IMR-90 (cell line): Measurements from ENCODE around the gene INMT. TPM values are rescaled to one million over a fixed set of nuclear protein-coding genes. Genes with fewer than 3 reads are reported as not detected.

ENCODE experiments used
- ATAC-seq: fragments of 200-7000 bp; cut with Tn5 transposase; 2 replicates; pipeline ENCODE4 v1.9.1; 2020; ENCODE audit warnings: low read depth, mild to moderate bottlenecking, moderate library complexity
- BruUV-seq: library from RNA; stranded (reverse); fragments of 400-500 nt; replicated peaks from 2 replicates; lab custom pipeline; 2021; lab: Mats Ljungman, UMichigan
- CTCF ChIA-PET: fragments of 300-600 bp; formaldehyde crosslinking; extraction: SDS; loops from one replicate; lab custom pipeline; 2021; ENCODE audit warnings: antibody characterized with exemption; lab: Yijun Ruan, JAX
- POLR2A ChIA-PET: fragments of 300-600 bp; sonication (Branson Sonifier 250); formaldehyde crosslinking; loops from one replicate; lab custom pipeline; 2022; ENCODE audit warnings: antibody characterized with exemption; ENCODE audit not compliant: unreplicated experiment; lab: Charles Lee
- DNase-seq: peaks from one replicate; pipeline ENCODE4 v3.0.0; 2013
- H2AFZ ChIP-seq: replicated peaks from 2 replicates; pipeline ENCODE3; 2013; ENCODE audit warnings: low read length, mild to moderate bottlenecking; ENCODE audit not compliant: poor library complexity
- H2AK5ac ChIP-seq: 2 replicates; pipeline ENCODE4 v1.6.1; 2013; ENCODE audit warnings: low read depth, low read length, inconsistent platforms
- H2AK9ac ChIP-seq: replicated peaks from 2 replicates; pipeline ENCODE3; 2013; ENCODE audit warnings: mild to moderate bottlenecking, low read depth, low read length, moderate library complexity; ENCODE audit not compliant: poor library complexity
- H2BK120ac ChIP-seq: 2 replicates; pipeline ENCODE4 v1.6.1; 2013; ENCODE audit warnings: low read depth, low read length, inconsistent platforms
- H2BK15ac ChIP-seq: 3 replicates; pipeline ENCODE4 v1.6.1; 2013; ENCODE audit warnings: low read depth, low read length, inconsistent platforms
- H2BK20ac ChIP-seq: 2 replicates; pipeline ENCODE4 v1.6.1; 2013; ENCODE audit warnings: low read depth, mild to moderate bottlenecking, inconsistent platforms, low read length, moderate library complexity
- H2BK5ac ChIP-seq: 2 replicates; pipeline ENCODE4 v1.6.1; 2013; ENCODE audit warnings: mild to moderate bottlenecking, low read depth, low read length, inconsistent platforms; ENCODE audit not compliant: poor library complexity, severe bottlenecking
- H3K14ac ChIP-seq: replicated peaks from 2 replicates; pipeline ENCODE4 v1.6.1; 2013; ENCODE audit warnings: low read depth, low read length, inconsistent platforms
- H3K18ac ChIP-seq: 2 replicates; pipeline ENCODE4 v1.6.1; 2013; ENCODE audit warnings: low read depth, low read length, control low read depth
- H3K23ac ChIP-seq: 2 replicates; pipeline ENCODE4 v1.6.1; 2013; ENCODE audit warnings: low read depth, low read length, inconsistent platforms
- H3K27ac ChIP-seq: 2 replicates; pipeline ENCODE4 v1.5.1; 2013; ENCODE audit warnings: mild to moderate bottlenecking, control low read depth, low read length; ENCODE audit not compliant: insufficient read depth
- H3K27me3 ChIP-seq: 2 replicates; pipeline ENCODE4 v1.6.1; 2013; ENCODE audit warnings: low read length; ENCODE audit not compliant: control insufficient read depth, insufficient read depth
- H3K36me3 ChIP-seq: 2 replicates; pipeline ENCODE4 v1.6.1; 2013; ENCODE audit warnings: low read length, mixed read lengths; ENCODE audit not compliant: control insufficient read depth, insufficient read depth
- H3K4ac ChIP-seq: 2 replicates; pipeline ENCODE4 v1.6.1; 2013; ENCODE audit warnings: low read depth, low read length, inconsistent platforms
- H3K4me1 ChIP-seq: 2 replicates; pipeline ENCODE4 v1.6.1; 2013; ENCODE audit warnings: low read length, mixed read lengths; ENCODE audit not compliant: control insufficient read depth, insufficient read depth
- H3K4me2 ChIP-seq: 2 replicates; pipeline ENCODE4 v1.6.1; 2013; ENCODE audit warnings: low read depth, mild to moderate bottlenecking, control low read depth, low read length, moderate library complexity
- H3K4me3 ChIP-seq: 2 replicates; pipeline ENCODE4 v1.5.1; 2013; ENCODE audit warnings: low read depth, mild to moderate bottlenecking, control low read depth, low read length, moderate library complexity; ENCODE audit not compliant: insufficient read depth
- H3K56ac ChIP-seq: 2 replicates; pipeline ENCODE4 v1.6.1; 2013; ENCODE audit warnings: low read length, inconsistent platforms; ENCODE audit not compliant: insufficient read depth; ENCODE audit errors: extremely low read depth
- H3K79me1 ChIP-seq, 2 experiments: 2 replicates each; pipeline ENCODE4 v1.6.1; 2013; ENCODE audit warnings: low read length in 2 of 2, inconsistent platforms in 1 of 2, low read depth in 1 of 2
- H3K9ac ChIP-seq: 2 replicates; pipeline ENCODE4 v1.6.1; 2013; ENCODE audit warnings: low read depth, low read length, control low read depth
- H3K9me1 ChIP-seq: 2 replicates; pipeline ENCODE4 v1.6.1; 2013; ENCODE audit warnings: low read length, inconsistent platforms; ENCODE audit not compliant: insufficient read depth
- H3K9me3 ChIP-seq: 2 replicates; pipeline ENCODE4 v1.6.1; 2013; ENCODE audit warnings: low read length; ENCODE audit not compliant: control insufficient read depth, insufficient read depth
- H4K20me1 ChIP-seq: 2 replicates; pipeline ENCODE4 v1.6.1; 2013; ENCODE audit warnings: low read length, inconsistent platforms; ENCODE audit not compliant: insufficient read depth
- H4K5ac ChIP-seq: 2 replicates; pipeline ENCODE4 v1.6.1; 2013; ENCODE audit warnings: mild to moderate bottlenecking, low read depth, low read length, control low read depth
- H4K8ac ChIP-seq, 2 experiments: 2 replicates each; pipeline ENCODE4 v1.6.1; 2013; ENCODE audit warnings: low read depth in 2 of 2, low read length in 2 of 2, control low read depth in 1 of 2, inconsistent platforms in 1 of 2
- H4K91ac ChIP-seq: 2 replicates; pipeline ENCODE4 v1.6.1; 2013; ENCODE audit warnings: low read depth, low read length, inconsistent platforms; ENCODE audit not compliant: insufficient read depth
- BHLHE40 ChIP-seq: fragments of 150-350 bp; IDR thresholded peaks from 2 replicates; pipeline ENCODE4 v1.6.1; 2016; ENCODE audit warnings: mild to moderate bottlenecking, low read depth, low read length
- CEBPB ChIP-seq: IDR thresholded peaks from 2 replicates; pipeline ENCODE4 v1.6.1; 2012; ENCODE audit warnings: low read depth, low read length, improper control_type of control experiment
- FOS ChIP-seq: fragments of 150-350 bp; IDR thresholded peaks from 2 replicates; pipeline ENCODE4 v1.6.1; 2016; ENCODE audit warnings: low read depth, low read length
- MAFK ChIP-seq: IDR thresholded peaks from 2 replicates; pipeline ENCODE4 v1.6.1; 2012; ENCODE audit warnings: low read depth, low read length, improper control_type of control experiment
- MAZ ChIP-seq: IDR thresholded peaks from 2 replicates; pipeline ENCODE4 v1.6.1; 2012; ENCODE audit warnings: low read depth, mild to moderate bottlenecking, low read length, improper control_type of control experiment, moderate library complexity, borderline replicate concordance
- MXI1 ChIP-seq: IDR thresholded peaks from 2 replicates; pipeline ENCODE4 v1.6.1; 2012; ENCODE audit warnings: low read depth, mild to moderate bottlenecking, low read length, moderate library complexity, borderline replicate concordance
- NFE2L2 ChIP-seq: fragments of 150-350 bp; IDR thresholded peaks from 2 replicates; pipeline ENCODE4 v1.6.1; 2016; ENCODE audit warnings: low read depth, mild to moderate bottlenecking, low read length
- POLR2A ChIP-seq: IDR thresholded peaks from 2 replicates; pipeline ENCODE4 v1.6.1; 2012; ENCODE audit warnings: mild to moderate bottlenecking, low read depth, low read length
- RAD21 ChIP-seq: IDR thresholded peaks from 2 replicates; pipeline ENCODE4 v1.6.1; 2012; ENCODE audit warnings: low read length, improper control_type of control experiment
- RCOR1 ChIP-seq: IDR thresholded peaks from 2 replicates; pipeline ENCODE4 v1.6.1; 2012; ENCODE audit warnings: mild to moderate bottlenecking, low read length, improper control_type of control experiment; ENCODE audit not compliant: insufficient replicate concordance
- RFX5 ChIP-seq: IDR thresholded peaks from 2 replicates; pipeline ENCODE4 v1.8.0; 2012; ENCODE audit warnings: low read depth, mild to moderate bottlenecking, low read length, moderate library complexity
- SMC3 ChIP-seq: fragments of 150-350 bp; IDR thresholded peaks from 2 replicates; pipeline ENCODE4 v1.6.1; 2016; ENCODE audit warnings: low read depth, mild to moderate bottlenecking, antibody characterized with exemption, low read length, moderate library complexity
- WGBS, 2 experiments: methylation state at CpG; one replicate each; pipeline versions ENCODE4 v1.1.5 to v1.1.7; 2013; ENCODE audit warnings: missing lambda C conversion rate in 2 of 2; ENCODE audit not compliant: insufficient read length in 1 of 2; ENCODE audit errors: extremely low coverage in 2 of 2; 5-methylcytosine and 5-hydroxymethylcytosine counted together
- dilution Hi-C: fragments of 300-500 bp; cut with HindIII; formaldehyde crosslinking; loops from one replicate; pipeline ENCODE4 v1.14.3; 2018; ENCODE audit warnings: low sequenced_read_pairs; ENCODE audit not compliant: unreplicated experiment
- in situ Hi-C: fragments of 300-500 bp; cut with MboI; formaldehyde crosslinking; loops from 3 replicates; pipeline ENCODE4 v1.14.3; 2019; ENCODE audit warnings: low sequenced_read_pairs, inconsistent platforms, mixed read lengths
- intact Hi-C: fragments of 100-400 bp; cut with micrococcal nuclease; formaldehyde crosslinking; loops from 2 replicates; pipeline ENCODE4 v1.10.0; 2022
- polyA plus RNA-seq, 3 experiments: library from polyadenylated mRNA; depleted of rRNA; stranded (reverse); fragments of >200 nt; gene quantifications; 2 replicates each; pipeline ENCODE4 v1.2.3, GENCODE V29; 2012; ENCODE audit warnings: low replicate concordance in 1 of 3
- total RNA-seq: library from RNA; depleted of rRNA; stranded (reverse); fragments of >200 nt; gene quantifications from 2 replicates; pipeline ENCODE4 v1.2.3, GENCODE V29; 2012
- TF ChIP-seq, protein P1 (sequence below): conservative IDR thresholded peaks from 2 replicates; pipeline ENCODE4 v1.5.1; 2012; ENCODE audit warnings: mild to moderate bottlenecking, low read depth, low read length, improper control_type of control experiment
- TF ChIP-seq, protein P2 (sequence below): fragments of 150-350 bp; IDR thresholded peaks from 2 replicates; pipeline ENCODE4 v1.6.1; 2017; ENCODE audit warnings: mild to moderate bottlenecking, antibody characterized with exemption, low read length, low read depth
- TF ChIP-seq, protein P3 (sequence below): fragments of 150-350 bp; IDR thresholded peaks from 2 replicates; pipeline ENCODE4 v1.6.1; 2016; ENCODE audit warnings: low read depth, mild to moderate bottlenecking, low read length, moderate library complexity, borderline replicate concordance

Gene INMT
- total and polyA plus RNA-seq, 2 of the 4 experiments (the other 2 are of a cell fraction) = 0.39 to 2.2 TPM

DNA sequence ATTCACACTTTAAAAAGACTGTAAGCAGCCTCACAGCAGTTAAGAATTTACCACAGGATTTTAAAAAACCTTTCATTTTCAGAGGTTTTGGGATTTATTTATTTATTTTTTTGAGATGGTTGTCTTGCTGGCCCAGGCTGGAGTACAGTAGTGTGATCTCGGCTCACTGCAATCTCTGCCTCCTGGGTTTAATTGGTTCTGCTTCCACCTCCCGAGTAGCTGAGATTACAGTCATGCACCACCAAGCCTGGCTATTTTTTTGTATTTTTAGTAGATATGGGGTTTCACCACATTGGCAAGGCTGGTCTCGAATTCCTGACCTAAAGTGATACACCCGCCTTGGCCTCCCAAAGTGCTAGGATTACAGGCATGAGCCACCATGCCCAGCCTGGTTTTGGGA lies 38.4 kb downstream of the INMT start:
- Histone ChIP-seq H4K5ac (no peak overlapping the region), H4K8ac (no peak overlapping the region), H4K20me1 (no peaks in the 10 kb centered on the region), H3K27ac (no peak overlapping the region), H3K14ac (no peak overlapping the region), H2AFZ (no peak overlapping the region), H2BK5ac (no peak overlapping the region), H3K9me1 (peaks cover 26% of the 10 kb centered on the region), H2BK20ac (no peak overlapping the region), H3K56ac (no peak overlapping the region), H3K4ac (0 out of 2 replicates have a peak overlapping the region, but pooled peaks have one; percentile 12), H4K91ac (no peak overlapping the region), H2AK5ac (0 out of 2 replicates have a peak overlapping the region, but pooled peaks have one; percentile 44), H3K9me3 (no peaks in the 10 kb centered on the region), H3K23ac (no peak overlapping the region), H2AK9ac (no peak overlapping the region), H3K27me3 (no peaks in the 10 kb centered on the region), H3K79me1 (peaks cover 0 to 14% of the 10 kb centered on the region in 2 experiments; a peak in 2 of 4 replicates), H3K18ac (no peak overlapping the region), H3K4me3 (no peak overlapping the region), H2BK120ac (peak overlapping the region; percentile 25), H3K9ac (no peak overlapping the region), H3K4me1 (peaks cover 12% of the 10 kb centered on the region), H3K36me3 (peaks cover 9% of the 10 kb centered on the region), H3K4me2 (no peak overlapping the region), H2BK15ac (no peak overlapping the region)
- BruUV-seq = no TSS peak
- intact Hi-C loops = no loop called here
- no peak for TF ChIP-seq POLR2A
- TF ChIP-seq MXI1 = no peak
- TF ChIP-seq, protein P1, sequence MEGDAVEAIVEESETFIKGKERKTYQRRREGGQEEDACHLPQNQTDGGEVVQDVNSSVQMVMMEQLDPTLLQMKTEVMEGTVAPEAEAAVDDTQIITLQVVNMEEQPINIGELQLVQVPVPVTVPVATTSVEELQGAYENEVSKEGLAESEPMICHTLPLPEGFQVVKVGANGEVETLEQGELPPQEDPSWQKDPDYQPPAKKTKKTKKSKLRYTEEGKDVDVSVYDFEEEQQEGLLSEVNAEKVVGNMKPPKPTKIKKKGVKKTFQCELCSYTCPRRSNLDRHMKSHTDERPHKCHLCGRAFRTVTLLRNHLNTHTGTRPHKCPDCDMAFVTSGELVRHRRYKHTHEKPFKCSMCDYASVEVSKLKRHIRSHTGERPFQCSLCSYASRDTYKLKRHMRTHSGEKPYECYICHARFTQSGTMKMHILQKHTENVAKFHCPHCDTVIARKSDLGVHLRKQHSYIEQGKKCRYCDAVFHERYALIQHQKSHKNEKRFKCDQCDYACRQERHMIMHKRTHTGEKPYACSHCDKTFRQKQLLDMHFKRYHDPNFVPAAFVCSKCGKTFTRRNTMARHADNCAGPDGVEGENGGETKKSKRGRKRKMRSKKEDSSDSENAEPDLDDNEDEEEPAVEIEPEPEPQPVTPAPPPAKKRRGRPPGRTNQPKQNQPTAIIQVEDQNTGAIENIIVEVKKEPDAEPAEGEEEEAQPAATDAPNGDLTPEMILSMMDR = no peak
- TF ChIP-seq FOS = no peak
- TF ChIP-seq RCOR1 = no peak
- TF ChIP-seq BHLHE40 = no peak
- no peak for TF ChIP-seq MAFK
- no peak for TF ChIP-seq RFX5
- no peak for TF ChIP-seq RAD21
- TF ChIP-seq NFE2L2 = no peak
- TF ChIP-seq SMC3 = no peak
- TF ChIP-seq MAZ = no peak
- TF ChIP-seq, protein P2, sequence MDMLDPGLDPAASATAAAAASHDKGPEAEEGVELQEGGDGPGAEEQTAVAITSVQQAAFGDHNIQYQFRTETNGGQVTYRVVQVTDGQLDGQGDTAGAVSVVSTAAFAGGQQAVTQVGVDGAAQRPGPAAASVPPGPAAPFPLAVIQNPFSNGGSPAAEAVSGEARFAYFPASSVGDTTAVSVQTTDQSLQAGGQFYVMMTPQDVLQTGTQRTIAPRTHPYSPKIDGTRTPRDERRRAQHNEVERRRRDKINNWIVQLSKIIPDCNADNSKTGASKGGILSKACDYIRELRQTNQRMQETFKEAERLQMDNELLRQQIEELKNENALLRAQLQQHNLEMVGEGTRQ = no peak
- TF ChIP-seq, protein P3, sequence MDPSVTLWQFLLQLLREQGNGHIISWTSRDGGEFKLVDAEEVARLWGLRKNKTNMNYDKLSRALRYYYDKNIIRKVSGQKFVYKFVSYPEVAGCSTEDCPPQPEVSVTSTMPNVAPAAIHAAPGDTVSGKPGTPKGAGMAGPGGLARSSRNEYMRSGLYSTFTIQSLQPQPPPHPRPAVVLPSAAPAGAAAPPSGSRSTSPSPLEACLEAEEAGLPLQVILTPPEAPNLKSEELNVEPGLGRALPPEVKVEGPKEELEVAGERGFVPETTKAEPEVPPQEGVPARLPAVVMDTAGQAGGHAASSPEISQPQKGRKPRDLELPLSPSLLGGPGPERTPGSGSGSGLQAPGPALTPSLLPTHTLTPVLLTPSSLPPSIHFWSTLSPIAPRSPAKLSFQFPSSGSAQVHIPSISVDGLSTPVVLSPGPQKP = no peak
- TF ChIP-seq CEBPB = no peak
- no peak for DNase-seq
- ChIA-PET CTCF (no interaction called here), POLR2A (no interaction called here)
- in situ Hi-C loops = no loop called here
- peak; percentile 50 for ATAC-seq
- dilution Hi-C loops = no loop called here
- WGBS, 2 experiments = 81% methylated on average over 3 of the region's 4 CpGs; no CpG with 5 or more reads in 1 of the 2 experiments
